NCI-H2107 (cell line): Measurements from ENCODE around the gene ZNG1C.
"Not testable (repeated sequence)": the region's sequence is repeated elsewhere in the genome, so short reads cannot be mapped to it uniquely, and the experiment has no call there.

Experiments
- DNase-seq: peaks from one replicate; lab custom pipeline; 2025; lab: John Stamatoyannopoulos, UW

The ZNG1C gene

DNA sequence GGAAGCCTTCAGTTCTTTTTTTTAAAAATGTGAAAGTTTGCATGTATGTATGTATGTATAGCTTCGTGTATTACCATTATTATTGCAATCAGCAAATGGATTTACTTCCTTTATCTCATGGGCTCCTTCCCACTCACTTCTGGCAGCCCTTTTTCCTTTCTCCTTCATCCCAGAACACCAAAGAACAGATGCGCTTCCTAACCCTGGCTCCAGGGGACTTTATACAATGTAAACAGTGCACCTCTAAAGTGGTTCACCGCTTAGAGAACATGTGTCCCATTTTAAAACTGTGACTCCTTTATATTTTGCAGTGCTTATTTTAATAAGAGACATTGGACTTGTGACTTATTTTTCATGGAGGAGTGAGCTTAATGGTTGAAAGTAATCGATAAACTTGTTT lies 101.5 kb downstream of the ZNG1C start:
- DNase-seq, result not testable (repeated sequence)

DNA sequence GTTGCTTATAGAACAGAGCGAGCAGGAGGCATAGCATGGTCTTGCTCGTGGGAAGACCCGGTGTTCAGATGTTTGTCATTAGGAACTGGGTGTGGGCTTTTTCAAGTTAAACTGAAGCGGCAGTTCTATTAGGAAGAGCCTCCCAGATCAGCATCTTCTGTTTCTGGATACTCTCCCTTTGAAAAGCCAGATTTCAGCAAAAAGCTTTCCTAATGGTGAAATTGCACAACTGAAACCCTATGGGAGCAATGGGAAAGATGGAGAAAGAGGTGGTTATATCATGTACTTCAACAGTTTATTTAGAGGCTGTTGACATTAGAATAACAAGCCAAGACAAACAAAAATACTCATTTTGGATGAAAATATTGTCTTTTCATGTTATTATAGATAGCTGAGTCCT lies 102.2 kb downstream of the ZNG1C start:
- not testable (repeated sequence) for DNase-seq
